Stimulated activated CD8-positive, alpha-beta memory T cell treated with anti-CD3 and anti-CD28 coated beads, Interleukin-7, amount 100 ng/mL, for 48 hours (primary cell): Measurements from ENCODE around the gene SERTAD2.

Experiments
- DNase-seq, 2 donors: peaks; one replicate each; pipeline ENCODE4 v3.0.0-alpha.2; 2020; ENCODE audit warnings: low read depth in 1 of 2; ENCODE audit errors: extremely low read depth in 1 of 2

Gene SERTAD2

DNA sequence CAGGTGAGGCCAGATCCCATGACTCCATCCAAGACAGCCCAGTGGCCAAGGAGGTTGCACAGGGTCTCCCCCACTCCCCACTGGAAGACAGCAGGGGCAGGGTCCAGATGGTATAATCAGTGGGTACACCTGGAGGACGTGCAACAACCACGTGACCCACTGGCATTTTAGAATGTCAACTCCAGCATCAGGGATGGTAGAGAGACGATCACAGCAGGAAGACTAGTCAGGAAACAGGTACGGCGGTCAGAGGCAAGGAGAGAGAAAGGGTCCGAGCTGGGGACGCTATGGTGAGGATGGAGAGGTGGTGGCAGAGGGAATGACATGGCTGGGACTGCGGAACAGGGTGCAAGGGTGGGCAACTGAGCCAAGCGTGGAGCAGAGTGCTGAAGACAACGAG, 23.0 kb downstream of the SERTAD2 start:
- DNase-seq, result no peak

DNA sequence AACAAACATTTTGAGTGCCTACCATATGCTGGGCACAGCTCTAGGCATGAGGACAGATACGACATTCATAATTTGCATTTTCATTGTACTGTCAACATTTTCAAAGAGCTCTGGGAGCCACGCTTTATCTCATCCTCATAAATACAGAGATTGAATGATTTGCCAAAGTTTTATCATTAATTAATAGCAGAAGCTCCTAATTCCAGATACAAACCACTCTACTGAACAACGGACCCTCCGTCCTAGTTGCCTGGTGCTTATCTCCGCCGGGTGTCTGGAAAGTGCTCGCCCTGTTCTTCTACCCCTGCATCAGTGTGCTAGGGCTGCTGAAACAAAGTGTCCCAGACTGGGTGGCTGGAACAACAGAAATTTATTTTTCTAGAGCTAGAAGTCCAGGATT, 23.8 kb downstream of the SERTAD2 start:
- no peak for DNase-seq

DNA sequence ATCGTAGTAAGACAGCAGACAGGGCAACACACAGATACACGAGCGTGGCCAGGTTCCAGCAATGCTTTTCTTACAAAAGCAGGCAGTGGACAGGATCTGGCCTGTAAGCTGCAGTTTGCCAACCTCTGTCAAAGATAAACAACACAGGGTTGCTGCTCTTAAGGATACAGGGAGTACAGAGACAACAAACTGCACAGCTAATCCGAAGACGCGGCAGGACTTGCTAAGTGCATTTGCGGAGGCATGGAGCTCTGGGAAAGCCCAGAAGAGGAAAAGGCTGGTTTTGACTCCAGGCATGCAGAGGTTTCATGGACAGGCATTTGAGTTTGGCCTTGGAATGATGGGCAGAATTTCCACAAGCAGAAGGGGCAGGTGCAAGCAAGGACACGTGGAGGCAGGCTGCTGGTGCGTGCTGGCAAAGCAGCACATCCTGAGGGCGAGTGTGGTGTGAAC, 24.4 kb downstream of the SERTAD2 start:
- DNase-seq, result no peak

DNA sequence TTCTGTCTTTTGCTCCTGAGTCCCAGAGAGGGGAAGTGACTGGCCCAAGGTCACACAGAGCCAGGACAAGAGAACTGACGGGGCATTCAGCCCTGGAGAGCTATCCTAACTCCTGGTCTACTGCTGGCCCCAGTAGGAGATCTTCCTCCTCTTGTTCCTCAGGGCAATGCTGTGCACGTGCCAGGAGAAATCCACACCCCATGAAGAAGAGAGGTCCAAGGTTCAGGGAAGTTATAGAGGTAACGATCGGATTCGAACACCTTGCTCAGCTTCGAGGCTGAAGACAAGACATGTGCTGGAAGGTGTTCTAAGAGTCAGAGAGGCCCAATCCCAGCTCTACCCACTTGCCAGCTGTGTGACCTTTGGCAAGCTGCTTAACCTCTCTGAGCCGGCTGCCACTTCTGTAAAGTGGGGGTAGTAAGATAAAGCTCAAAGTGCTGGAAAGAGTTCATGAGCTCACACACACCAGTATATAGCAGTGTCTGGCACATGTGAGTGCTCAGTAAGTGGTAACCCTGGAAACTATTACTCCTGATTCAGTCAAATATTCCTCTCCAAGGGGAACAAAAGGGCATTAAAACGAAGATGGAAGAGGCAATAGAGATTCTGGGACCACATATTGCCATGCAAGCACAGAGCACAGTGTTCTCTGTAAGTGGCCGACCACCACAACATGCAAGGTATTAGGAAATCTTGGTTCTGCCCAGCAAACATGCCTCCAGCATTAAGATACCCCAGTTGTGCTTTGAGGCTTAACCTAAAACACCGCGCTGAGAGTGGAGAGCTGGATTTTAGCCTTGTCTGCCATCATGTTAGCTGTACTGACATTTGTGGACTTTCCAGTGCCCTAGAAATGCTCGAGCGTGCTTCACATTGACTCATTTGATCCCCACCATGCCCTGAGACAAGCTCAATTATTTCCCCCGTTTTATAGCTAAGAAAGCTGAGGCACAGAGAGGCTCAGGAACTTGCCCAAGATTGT, 25.6 kb downstream of the SERTAD2 start:
- DNase-seq, result no peak

DNA sequence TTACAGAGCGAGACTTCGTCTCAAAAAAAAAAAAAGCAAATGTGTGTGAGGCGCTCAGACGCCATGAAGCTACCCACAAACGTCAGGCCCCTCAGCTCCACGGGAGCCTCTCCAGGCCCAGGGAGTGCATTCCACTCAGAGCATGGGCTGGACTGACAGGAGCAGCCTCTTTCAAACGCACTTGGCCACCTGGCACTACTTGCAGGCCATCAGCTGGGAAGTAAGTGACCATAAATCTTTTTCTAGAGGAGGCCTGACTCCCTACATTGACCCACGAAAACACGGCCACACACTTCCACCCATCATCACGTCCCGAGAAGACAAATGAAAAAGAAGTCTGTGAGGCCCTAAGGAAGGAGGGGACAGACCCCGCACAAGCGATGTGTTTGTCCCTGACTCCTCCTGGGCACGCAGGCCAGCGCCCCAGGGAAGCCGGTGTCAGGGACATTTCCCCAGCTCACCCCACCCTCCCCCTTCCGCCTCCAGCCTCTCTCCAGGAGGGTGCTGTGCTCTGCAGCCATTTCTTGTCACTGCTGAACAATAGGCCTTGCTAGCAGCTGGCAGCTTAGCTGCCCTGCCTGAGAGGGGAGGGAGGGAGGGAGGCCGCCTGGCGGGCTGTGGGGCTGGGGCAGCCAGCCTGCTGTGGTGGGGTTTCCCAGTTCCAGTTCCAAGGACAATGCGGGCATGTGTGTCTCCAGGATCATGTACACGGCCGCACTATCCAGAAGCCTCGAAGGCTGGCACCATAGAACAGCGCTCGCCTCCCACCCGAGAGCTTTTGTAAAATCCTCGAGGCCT, 26.6 kb downstream of the SERTAD2 start:
- no peak for DNase-seq

DNA sequence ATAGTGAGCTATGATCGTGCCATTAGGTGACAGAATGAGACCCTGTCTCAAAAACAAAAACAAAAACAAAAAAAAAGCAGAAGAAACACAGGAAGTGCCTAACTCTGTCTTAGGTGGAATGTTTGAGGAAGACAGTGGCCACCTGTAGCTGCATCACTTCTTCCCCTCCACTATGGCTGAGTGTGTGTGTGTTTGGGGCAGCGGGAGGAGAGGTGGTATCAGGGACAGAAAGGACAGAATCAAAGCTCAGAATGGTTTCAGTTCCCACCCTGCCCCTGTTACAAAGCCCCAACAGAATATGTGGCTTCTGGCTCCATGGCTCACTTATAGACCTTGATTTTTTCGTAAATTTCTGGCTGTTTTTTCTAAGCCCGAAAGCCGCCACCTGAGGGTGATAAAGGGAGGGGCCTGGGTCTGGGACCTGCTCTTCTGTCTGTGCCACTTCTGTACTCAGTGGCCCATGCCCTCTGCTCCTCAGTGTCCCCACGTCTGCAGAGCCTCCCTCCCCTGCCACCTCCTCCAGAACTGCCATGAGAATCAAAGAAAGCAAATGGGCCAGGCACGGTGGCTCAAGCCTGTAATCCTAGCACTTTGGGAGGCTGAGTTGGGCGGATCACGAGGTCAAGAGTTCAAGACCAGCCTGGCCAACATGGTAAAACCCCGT, 27.4 kb downstream of the SERTAD2 start:
- DNase-seq, result no peak

DNA sequence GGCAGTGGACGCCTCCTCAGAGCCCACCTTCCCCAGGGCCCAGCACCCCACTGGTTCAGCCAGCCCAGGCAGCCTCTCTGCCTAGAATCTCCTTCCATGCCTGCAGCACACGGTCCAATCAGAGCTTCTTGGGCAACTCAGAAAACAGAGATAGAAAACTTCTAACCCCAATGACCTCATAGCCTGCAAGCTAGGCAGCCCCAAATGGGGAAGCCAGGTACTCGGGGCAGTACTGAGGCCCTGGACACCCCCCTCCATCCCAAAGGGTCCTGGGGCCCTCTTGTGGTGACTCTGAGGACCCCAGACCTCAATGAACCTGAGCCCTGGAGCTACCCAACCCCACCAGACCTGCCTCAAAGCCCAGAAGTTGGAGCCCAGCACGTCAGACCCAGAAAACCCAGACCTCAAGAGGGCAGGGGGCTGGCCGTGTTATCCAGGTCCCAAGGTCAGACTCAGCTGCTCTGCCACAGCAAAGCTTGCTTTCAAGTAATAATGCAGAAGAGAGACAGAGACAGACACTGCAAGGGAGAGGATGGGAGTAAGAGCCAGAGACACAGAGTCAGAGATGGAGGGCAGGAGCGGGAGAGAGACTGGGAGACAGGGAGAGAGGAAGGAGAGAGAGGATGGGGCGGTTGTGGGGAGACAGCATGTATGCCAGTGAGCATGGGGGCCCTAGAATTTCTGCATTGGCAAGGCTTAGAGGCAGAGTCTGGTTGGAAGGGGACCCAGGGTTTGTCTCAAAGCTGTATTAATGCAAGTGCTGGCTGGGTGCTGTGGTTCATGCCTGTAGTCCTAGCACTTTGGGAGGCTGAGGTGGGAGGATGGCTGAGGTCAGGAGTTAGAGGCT, 28.2 kb downstream of the SERTAD2 start:
- DNase-seq, result no peak

DNA sequence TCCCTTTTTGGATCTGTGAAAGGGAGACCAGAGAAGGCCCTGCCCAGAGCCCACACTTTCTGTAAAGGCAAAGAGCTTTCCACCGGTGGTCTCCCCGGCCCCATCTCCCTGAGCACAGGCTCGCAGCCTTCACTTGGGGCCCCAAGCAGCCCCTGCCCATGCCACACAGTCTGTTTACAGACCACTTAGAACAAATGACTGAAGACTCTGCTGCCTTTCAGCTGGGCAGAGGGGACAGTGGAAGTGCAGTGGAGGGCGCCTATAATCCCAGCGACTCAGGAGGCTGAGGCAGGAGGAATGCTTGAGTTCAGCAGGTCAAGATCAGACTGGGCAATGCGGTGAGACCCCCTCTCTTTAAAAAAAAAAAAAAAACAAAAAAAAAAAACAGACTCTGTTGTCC, 28.9 kb downstream of the SERTAD2 start:
- DNase-seq, result no peak

DNA sequence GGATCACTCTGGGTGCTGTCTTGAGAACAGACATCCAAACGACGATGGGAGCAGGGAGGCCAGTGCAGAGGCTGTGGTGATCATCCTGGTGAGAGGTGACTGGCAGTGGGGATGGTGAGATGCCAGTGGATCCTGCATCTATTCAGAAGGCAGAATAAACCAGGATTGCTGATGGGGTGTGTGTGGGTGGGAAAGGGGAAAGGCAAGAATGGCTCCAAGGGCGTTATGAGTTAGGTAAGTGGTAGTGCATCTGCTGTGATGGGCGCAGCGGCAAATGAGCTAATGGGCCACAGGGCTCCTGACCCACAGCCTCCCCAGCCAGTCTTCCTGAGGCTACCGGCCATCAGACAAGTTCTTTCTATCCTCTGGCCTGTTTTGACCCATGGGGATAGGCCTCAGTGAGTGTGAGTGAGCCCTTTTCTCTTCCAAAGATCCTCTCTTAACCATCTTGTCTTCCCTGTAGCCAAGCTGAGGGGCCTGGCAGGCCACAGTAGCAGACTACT, 29.6 kb downstream of the SERTAD2 start:
- no peak for DNase-seq

DNA sequence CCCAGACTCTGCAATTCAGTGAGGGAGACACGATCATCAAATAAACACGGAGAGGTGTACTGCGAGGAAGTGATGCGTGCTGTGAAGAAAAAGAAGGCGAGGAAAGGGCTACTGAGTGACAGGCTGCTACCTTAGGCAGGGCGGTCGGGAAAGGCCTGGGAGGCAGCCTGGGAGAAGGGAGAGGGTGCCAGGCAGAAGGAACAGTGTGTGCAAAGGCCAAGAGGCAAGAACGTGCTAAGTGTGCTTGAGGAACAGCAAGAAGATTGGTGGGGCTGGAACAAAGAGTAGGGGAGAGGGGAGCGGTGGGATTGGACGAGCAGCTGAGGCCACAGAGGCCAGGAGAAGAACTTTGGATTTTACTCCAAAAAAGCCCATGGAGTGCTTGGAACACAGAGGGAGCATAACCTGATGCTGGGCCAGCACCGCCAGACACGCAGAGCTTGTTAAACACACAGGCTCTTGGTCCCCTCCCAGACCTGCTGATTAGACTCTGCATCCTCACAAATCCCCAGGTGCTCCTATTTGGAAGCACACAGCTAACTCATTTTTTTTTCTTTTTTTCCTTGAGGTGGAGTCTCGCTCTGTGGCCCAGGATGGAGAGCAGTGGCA, 30.4 kb downstream of the SERTAD2 start:
- DNase-seq, result no peak

DNA sequence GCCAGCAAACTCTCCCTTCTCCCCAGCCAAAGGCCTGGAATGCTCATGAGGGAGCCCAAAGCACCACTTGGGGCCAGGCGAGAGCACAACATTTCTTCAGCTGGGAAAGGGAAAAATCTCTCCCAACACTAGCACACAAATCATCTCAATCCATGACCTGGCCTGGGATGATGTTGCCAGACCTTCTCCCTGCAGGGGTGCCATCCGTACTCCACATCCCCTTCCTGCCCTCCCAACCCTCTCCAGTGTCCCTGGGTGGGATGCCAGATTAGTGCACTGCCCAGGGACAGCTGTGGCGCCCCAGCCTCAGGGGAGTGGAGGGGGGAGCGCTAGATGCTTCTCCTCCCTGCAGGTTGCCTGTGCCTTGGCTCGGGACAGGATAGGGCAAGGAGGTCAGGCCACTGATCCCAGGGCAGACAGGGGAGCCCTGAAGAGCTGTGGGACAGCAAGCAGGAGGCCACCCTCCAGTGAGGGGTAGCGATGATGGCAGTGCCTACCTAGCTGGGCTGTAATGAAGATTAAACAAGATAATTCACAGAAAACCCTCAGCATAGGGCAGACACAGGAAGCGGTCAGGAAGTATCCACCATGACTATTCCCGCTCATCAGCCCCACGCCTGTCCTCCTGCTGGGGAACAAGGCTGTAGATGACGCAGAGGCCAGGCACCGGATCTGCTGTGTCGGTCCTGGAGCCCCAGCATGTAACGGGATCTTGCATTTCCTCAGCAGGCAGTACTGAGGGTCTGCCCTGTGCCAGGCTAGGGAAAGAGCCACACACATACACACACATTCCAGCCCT, 31.1 kb downstream of the SERTAD2 start:
- no peak for DNase-seq

DNA sequence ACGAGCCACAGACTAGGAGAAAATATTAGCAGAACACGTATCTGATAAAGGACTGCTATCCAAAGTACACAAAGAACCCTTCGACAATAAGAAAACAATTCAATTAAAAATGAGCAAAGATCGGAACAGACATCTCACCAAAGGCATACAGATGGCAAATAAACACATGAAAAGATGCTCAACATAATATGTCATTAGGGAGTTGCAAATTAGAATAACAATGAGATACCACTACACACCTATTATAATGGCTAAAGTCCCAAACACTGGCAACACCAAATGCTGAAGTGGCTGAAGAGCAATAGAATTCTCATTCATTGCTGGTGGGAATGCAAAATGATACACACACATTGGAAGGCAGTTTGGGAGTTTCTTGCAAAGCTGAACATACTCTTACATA, 33.1 kb downstream of the SERTAD2 start:
- no peak for DNase-seq

DNA sequence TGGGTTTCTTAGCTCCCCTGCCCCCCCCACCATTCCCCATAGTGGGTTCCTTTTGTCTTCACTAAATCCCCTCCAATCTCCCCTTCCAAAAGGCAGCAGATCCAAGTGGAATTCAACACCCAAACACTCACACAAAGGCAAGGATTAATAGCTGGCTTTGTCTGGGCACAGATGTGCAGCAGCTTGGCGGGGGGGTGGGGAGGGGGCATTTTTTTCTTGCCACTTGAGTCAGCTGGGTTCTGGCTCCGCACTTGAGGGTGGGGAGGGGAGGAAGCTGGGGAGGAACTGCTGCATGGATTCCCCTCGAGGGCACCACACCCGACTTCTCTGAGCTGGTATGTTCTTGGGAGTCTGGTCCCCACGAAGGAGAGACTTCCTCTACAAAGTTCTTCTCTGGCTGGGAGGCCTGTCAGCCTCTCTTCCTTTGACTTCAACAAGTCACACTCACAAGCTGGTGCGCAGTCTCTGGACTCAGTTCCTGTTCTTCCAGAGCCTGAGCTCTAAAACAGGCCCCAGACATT, 36.0 kb downstream of the SERTAD2 start:
- DNase-seq, result no peak

DNA sequence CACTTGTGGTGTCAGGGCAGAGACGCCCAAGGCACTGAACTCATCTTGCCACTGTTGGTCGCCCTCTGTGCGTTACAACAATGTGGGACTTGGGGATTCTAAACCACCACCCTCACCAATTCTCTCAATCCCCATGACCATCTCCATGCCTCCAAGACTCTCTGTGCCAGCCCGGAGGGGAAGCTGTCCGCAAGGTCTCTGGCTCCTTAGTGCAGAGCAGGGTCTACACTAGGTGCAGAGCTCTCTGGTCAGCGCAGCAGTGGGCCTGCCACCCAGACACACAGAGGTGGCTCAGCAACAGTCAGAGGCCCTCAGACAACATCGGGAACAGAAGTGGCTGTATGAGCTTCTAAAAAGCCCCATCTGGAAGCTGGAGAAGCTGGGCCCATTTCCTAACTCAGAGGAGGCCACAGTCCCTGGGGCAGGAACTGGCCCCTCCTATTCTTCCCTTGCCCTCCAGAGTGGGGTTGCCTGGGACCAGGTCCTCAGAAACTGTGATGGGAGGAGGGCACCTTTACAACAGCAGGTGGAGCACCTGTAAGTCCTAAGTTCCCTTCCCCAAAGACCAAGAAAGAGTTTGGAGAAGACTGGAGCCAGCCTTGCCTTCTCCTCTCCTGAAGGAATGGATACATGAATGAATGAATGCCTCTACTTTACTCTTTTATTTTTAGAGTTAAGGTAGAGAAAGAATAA, 37.7 kb downstream of the SERTAD2 start:
- no peak for DNase-seq

DNA sequence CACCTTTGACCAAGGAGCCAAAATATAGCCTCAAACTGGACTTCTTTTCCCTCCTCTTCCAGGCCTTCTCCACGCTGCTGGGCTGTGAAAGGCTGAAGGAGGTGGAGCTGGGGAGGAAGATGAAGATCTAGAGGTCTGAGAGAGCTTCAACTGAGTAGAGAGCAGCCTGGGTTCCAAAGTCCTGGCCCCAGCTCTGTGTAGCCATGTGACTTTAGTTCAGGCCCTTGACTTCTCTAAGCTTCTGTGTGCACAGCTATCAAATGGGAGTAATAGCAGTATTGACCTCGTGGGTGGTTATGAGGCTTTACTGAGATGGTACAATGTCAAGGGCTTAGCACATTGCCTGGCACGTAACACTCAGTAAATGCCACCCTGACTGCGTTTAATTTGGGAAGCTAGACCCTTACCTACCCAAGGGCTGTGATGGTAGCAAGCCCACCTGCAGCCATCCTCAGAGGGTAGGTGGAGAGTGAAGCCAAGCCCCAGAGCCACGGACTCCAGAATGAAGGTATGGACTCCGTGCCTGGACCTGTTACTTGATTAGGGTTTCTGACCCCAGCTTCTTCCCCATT, 38.4 kb downstream of the SERTAD2 start:
- DNase-seq, result no peak

DNA sequence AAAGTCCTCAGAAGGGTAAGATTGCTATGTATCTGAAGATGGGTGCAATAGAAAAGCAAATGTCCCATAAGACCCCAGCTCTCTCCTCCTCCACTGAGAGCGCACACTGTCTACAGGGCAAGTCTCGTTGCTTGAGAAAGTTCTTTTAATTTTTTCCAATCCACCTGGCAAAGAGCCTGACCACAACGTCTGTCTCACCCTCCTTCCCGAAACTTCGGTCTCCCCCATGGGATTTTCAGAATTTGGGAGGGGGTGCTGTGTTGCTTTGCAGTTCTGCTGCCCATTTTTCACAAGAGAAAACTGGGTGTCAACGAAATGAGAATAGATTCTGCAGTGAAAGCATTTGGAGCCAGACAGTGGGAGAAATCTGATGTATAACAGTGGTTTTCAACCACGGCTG, 40.4 kb downstream of the SERTAD2 start:
- no peak for DNase-seq

DNA sequence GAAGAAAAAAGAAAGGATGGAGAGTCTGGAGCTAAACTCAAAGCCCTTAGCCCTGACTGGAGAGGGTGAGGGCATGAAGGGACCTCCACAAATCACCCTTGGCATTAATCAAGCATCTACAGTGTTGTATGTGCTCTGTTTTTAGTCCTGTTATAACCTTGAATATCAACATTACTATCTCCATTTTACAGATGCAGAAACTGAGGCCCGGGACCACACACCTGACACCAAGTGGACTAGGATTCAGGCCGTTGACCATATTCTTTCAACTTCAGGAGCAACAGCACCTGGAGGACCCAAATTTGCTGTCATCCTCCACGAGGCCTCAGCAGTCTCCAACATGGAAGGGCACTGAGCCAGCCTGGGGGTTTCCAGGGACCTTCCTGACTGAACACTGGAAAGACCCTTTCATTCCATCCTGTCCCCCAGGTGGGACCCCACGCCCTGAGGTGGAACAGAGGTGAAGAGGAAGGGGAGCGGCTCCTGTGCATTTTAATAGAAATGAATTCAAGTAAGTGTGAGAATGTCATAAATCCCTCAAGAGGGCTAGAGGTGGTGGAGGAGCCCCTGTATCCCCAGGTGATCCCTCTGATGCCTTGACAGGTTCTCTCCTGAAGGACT, 41.0 kb downstream of the SERTAD2 start:
- no peak for DNase-seq
